ENCODE results near the gene ABCC5. TPM values are rescaled to one million over a fixed set of nuclear protein-coding genes. Genes with fewer than 3 reads are reported as not detected.

Gene ABCC5
- total and polyA plus RNA-seq, 2 of the 8 experiments (the other 6 are each of a cell fraction or from before 2014, with no cell fraction given): 25.3 to 40.8 TPM

- FAIRE-seq (no peak), DNase-seq (ENCODE audit: low read depth in 1 of 2, low spot score in 2 of 2) (no peak)
- peak overlapping the region; percentile 51; the same call in 1 of the 2 replicates for H3K18ac ChIP-seq (ENCODE audit: extremely low read depth, low read length)
- WGBS, 2 experiments (ENCODE audit: extremely low coverage in 1 of 2, insufficient coverage in 1 of 2, insufficient read length in 1 of 2, insufficient replicate concordance in 2 of 2, low coverage in 1 of 2, low lambda C conversion rate in 2 of 2, missing lambda C conversion rate in 1 of 2): 84% methylated on average over 14 of the region's 14 CpGs; no CpG with 5 or more reads in 1 of the 2 experiments
- no peaks in the 10 kb centered on the region for H3K79me2 ChIP-seq (ENCODE audit: control insufficient read depth in 1 of 2, insufficient read depth in 2 of 2, low read length in 2 of 2)
- H3K4ac ChIP-seq (replicated peaks; ENCODE audit: insufficient read length, low read depth, low read length): no peak overlapping the region
- no peak overlapping the region for H4K5ac ChIP-seq (ENCODE audit: insufficient read length, low read depth, low read length)
- CTCF ChIA-PET (ENCODE audit: partially characterized antibody): interaction anchor here (0.6 to 4.3 kb wide), 4 partner anchors 10 to 302 kb away, joined by 3 to 28 read pairs (median 12); no protein-coding TSS in a partner anchor
- no peak overlapping the region for H3K4me3 ChIP-seq (ENCODE audit: extremely low read depth in 1 of 4, insufficient read depth in 2 of 4, low read depth in 3 of 4, low read length in 4 of 4)
- no peak overlapping the region for H2BK12ac ChIP-seq (ENCODE audit: low read depth, low read length)
- no peaks in the 10 kb centered on the region for H3K79me1 ChIP-seq (ENCODE audit: low read depth, low read length)
- no peaks in the 10 kb centered on the region for H3K9me3 ChIP-seq (ENCODE audit: insufficient read depth in 2 of 2, low read depth in 1 of 2, low read length in 1 of 2)
- H3K36me3 ChIP-seq (ENCODE audit: control insufficient read depth in 2 of 4, insufficient read depth in 4 of 4, low read length in 3 of 4): no peaks in the 10 kb centered on the region
- no peak overlapping the region; the same call in 1 of the 2 replicates for H2BK5ac ChIP-seq (ENCODE audit: low read depth, low read length)
- no peak overlapping the region for H4K91ac ChIP-seq (replicated peaks; ENCODE audit: insufficient read length, low read length)
- no peak overlapping the region for H2BK20ac ChIP-seq (ENCODE audit: low read length)
- H3K23me2 ChIP-seq (ENCODE audit: low read depth, low read length): no peaks in the 10 kb centered on the region
- H2AFZ ChIP-seq (ENCODE audit: low read length): no peak overlapping the region; the same call in 1 of the 2 replicates
- H3K27me3 ChIP-seq (replicated peaks in 1 of 4; ENCODE audit: control insufficient read depth in 3 of 4, extremely low read depth in 1 of 4, insufficient read depth in 3 of 4, low read length in 3 of 4): no peaks in the 10 kb centered on the region
- no peak overlapping the region for H2BK120ac ChIP-seq (replicated peaks; ENCODE audit: low read depth, low read length)
- H2AK5ac ChIP-seq (ENCODE audit: low read depth, low read length): no peak overlapping the region
- peak overlapping the region; percentile 71; the same call in 1 of the 2 replicates for H4K8ac ChIP-seq (ENCODE audit: extremely low read depth, insufficient read depth, low read length)
- POLR2A ChIA-PET (ENCODE audit: partially characterized antibody): interaction anchor here (0.6 kb wide), 1 partner anchor 274 kb away, joined by 4 read pairs; no protein-coding TSS in a partner anchor
- no peak overlapping the region for H2BK15ac ChIP-seq (ENCODE audit: low read length)
- H3K14ac ChIP-seq (ENCODE audit: insufficient read length): no peak overlapping the region
- H3K4me2 ChIP-seq (ENCODE audit: insufficient read depth in 1 of 2, low read depth in 2 of 2, low read length in 2 of 2): no peak overlapping the region
- H3K4me1 ChIP-seq (replicated peaks in 1 of 4; ENCODE audit: control insufficient read depth in 3 of 4, insufficient read depth in 4 of 4, low read length in 3 of 4): peaks cover 0 to 3% (median under 1%) of the 10 kb centered on the region in 4 experiments; a peak in 3 of 7 replicates
- H4K20me1 ChIP-seq (replicated peaks in 1 of 2; ENCODE audit: control insufficient read depth in 1 of 2, insufficient read depth in 2 of 2, low read length in 2 of 2): peaks cover 0 to under 1% of the 10 kb centered on the region in 2 experiments
- H3K23ac ChIP-seq (ENCODE audit: insufficient read length): no peak overlapping the region
- H3K27ac ChIP-seq (ENCODE audit: low read depth, low read length): no peak overlapping the region
- H3K56ac ChIP-seq (replicated peaks; ENCODE audit: insufficient read length, low read depth, low read length): no peak overlapping the region
- H3K9ac ChIP-seq (replicated peaks in 1 of 4; ENCODE audit: extremely low read depth in 1 of 4, low read depth in 3 of 4, low read length in 3 of 4): no peak overlapping the region
- TF ChIP-seq GTF2F1 (IDR thresholded peaks at IDR 0.05; ENCODE audit: borderline replicate concordance, low read depth, low read length) (no peak), SP1 (IDR thresholded peaks at IDR 0.05; ENCODE audit: low read depth, low read length) (no peak), RFX5 (IDR thresholded peaks at IDR 0.05; ENCODE audit: borderline replicate concordance, low read depth, low read length) (no peak), CTBP2 (IDR thresholded peaks at IDR 0.05; ENCODE audit: borderline replicate concordance, insufficient read depth, insufficient read length, low read length) (no peak), ATF2 (IDR thresholded peaks at IDR 0.05; ENCODE audit: low read length) (no peak)
Measured at GRCh38 chr3:183909030-183909600, 108.6 kb downstream of the ABCC5 start.

Data from H1 (cell line).